ENCODE measurements around the gene BUB3. TPM values are rescaled to one million over a fixed set of nuclear protein-coding genes. Genes with fewer than 3 reads are reported as not detected.

The BUB3 gene, protein sequence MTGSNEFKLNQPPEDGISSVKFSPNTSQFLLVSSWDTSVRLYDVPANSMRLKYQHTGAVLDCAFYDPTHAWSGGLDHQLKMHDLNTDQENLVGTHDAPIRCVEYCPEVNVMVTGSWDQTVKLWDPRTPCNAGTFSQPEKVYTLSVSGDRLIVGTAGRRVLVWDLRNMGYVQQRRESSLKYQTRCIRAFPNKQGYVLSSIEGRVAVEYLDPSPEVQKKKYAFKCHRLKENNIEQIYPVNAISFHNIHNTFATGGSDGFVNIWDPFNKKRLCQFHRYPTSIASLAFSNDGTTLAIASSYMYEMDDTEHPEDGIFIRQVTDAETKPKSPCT
- total RNA-seq, result 92.3 and 93.2 TPM in 2 replicates
- long read RNA-seq, full-length matches to known transcripts, result 383 of 457 reads
- long read RNA-seq, partial matches to known transcripts, result 64 of 457 reads
- long read RNA-seq, other reads (novel, unspliced or antisense), result 10 of 457 reads

DNA sequence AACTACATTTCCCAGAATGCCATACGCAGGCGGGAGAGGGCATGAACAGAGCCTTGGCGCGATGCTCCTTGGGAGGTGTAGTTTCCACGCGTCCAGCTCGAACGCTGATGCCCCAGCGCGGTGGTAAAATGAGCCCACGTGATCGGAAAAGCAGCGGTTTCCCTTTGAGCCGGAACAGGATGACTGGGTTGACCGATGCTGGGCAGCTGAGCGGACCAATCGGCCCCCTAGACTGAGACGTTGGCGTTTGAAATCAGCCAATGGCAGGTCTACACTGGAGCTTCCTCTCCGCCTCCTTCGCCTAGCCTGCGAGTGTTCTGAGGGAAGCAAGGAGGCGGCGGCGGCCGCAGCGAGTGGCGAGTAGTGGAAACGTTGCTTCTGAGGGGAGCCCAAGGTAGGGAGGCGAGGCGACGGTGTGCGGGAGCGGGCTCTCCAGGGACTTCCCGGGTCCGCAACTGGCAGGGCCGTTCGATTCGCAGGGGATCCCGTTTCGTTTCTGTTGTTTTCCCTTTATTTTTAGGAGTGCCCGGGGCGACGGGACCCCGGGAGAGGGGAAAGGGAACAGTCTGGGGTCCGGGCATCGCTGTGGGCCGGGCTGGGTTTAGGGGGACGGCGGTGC, at the start of gene BUB3:
BUB3 (plus strand) TSS at position 311 of the 619 bp plus-strand sequence. CDS start 516 bp downstream, outside the sequence.
- peak within 1 kb of the TSS; percentile 98 for H3K27ac Mint-ChIP-seq
- peak within 1 kb of the TSS; percentile 100 for H3K4me3 Mint-ChIP-seq (ENCODE audit: low read depth)
- no peaks in the 10 kb centered on the region for H3K9me3 Mint-ChIP-seq (ENCODE audit: low read depth)
- H3K36me3 Mint-ChIP-seq (ENCODE audit: insufficient read depth), result peaks cover 13% of the 10 kb centered on the region
- TF ChIP-seq, protein P1, sequence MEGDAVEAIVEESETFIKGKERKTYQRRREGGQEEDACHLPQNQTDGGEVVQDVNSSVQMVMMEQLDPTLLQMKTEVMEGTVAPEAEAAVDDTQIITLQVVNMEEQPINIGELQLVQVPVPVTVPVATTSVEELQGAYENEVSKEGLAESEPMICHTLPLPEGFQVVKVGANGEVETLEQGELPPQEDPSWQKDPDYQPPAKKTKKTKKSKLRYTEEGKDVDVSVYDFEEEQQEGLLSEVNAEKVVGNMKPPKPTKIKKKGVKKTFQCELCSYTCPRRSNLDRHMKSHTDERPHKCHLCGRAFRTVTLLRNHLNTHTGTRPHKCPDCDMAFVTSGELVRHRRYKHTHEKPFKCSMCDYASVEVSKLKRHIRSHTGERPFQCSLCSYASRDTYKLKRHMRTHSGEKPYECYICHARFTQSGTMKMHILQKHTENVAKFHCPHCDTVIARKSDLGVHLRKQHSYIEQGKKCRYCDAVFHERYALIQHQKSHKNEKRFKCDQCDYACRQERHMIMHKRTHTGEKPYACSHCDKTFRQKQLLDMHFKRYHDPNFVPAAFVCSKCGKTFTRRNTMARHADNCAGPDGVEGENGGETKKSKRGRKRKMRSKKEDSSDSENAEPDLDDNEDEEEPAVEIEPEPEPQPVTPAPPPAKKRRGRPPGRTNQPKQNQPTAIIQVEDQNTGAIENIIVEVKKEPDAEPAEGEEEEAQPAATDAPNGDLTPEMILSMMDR (IDR thresholded peaks at IDR 0.05; ENCODE audit: unreplicated experiment), result no peak
- H3K27me3 Mint-ChIP-seq, result peaks cover 44% of the 10 kb centered on the region
- peak; percentile 92 for DNase-seq (ENCODE audit: low spot score, unreplicated experiment)
- peaks cover 19% of the 10 kb centered on the region for H3K4me1 Mint-ChIP-seq (ENCODE audit: low read depth)

DNA sequence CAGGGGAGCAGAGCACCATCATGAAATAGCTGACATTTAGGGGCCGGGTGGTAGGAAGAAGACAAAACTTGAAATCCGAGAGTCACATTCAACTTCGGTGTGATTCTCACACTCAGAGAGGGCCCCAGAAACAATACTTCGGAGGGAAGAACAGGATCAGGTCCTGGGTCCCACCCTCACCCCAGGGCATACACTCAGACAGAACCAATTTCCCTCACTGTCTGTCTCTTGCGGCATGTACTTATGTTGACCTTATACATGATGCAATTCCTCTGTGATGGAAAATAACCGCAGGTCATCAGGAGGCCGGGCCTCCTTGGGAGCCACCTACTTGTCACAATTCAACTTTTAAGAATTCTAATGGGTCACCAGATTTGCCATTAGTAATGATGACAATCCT, 44.7 kb upstream of the BUB3 start:
- Mint-ChIP-seq H3K36me3 (ENCODE audit: insufficient read depth) (no peaks in the 10 kb centered on the region), H3K27ac (no peak overlapping the region), H3K9me3 (ENCODE audit: low read depth) (no peaks in the 10 kb centered on the region), H3K27me3 (peaks cover 8% of the 10 kb centered on the region), H3K4me1 (ENCODE audit: low read depth) (peaks cover 8% of the 10 kb centered on the region), H3K4me3 (ENCODE audit: low read depth) (no peak overlapping the region)
- DNase-seq (ENCODE audit: low spot score, unreplicated experiment), result no peak
- TF ChIP-seq, protein P1 (IDR thresholded peaks at IDR 0.05; ENCODE audit: unreplicated experiment), result no peak

DNA sequence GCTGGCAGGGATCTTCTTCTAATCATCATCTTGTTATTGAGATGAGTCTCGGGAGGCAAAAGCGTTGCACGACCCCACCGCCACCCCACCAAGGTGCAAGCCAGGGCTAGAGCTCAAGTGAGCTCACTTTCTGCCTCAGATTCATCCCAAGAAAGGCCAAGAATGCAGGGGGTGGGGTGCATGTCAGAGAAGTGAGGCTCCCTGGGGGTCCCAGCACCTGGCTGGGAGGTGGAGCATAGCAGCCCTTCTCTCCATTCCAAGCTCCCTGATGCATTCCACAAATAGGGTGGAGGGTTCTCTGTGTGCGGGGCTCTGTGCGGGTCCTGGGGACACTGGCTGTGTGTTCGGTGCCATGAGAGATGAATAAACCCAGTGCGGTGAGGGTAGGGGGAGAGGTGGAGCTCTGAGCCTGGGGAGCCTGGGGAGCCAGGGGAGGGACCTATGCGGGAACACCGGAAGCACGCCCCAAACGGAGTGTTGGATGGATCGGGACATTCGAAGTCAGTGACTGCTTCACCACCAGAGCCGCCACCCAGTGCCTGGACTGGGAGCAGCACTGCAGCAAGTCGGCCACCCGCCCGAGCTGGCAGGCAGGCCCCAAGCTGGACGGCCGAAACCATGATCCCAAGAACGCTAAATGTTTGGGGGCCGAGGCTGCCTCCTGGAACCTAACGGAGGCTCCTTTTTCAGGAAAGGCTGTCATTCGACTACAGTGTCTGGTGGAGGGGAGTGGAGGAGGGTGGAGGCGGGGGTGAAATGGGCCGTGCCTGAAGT, 36.4 kb upstream of the BUB3 start:
- Mint-ChIP-seq H3K4me3 (ENCODE audit: low read depth) (no peak overlapping the region), H3K27me3 (peaks cover 48% of the 10 kb centered on the region)
- TF ChIP-seq, protein P1 (IDR thresholded peaks at IDR 0.05; ENCODE audit: unreplicated experiment), result no peak

DNA sequence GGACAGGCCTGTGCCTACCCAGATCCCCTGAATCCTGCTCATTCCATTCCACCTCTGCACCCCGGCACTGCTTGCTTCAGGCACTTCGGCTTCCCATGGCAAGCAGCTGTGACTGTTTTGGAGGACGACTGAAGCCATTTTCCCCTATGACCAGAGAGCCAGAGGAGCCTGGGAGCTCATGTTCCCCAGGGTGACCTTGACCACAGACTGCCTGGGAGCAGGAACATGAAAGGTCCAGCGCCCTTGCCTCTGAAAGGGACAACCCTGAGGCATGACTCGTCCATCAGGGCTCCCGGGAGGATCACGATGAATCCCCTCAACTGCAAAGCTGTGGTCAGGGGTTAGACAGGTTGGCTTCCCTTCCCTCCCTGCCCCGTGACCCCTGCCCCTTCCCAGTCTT, 35.1 kb upstream of the BUB3 start:
- H3K9me3 Mint-ChIP-seq (ENCODE audit: low read depth), result no peaks in the 10 kb centered on the region
- DNase-seq (ENCODE audit: low spot score, unreplicated experiment), result no peak
- no peak overlapping the region for H3K4me3 Mint-ChIP-seq (ENCODE audit: low read depth)
- no peaks in the 10 kb centered on the region for H3K36me3 Mint-ChIP-seq (ENCODE audit: insufficient read depth)
- H3K4me1 Mint-ChIP-seq (ENCODE audit: low read depth), result peaks cover 11% of the 10 kb centered on the region
- H3K27ac Mint-ChIP-seq, result no peak overlapping the region
- TF ChIP-seq, protein P1 (IDR thresholded peaks at IDR 0.05; ENCODE audit: unreplicated experiment), result no peak
- H3K27me3 Mint-ChIP-seq, result peaks cover 45% of the 10 kb centered on the region

More for the DNA sequence above, 36.4 kb upstream of the BUB3 start:
- no peak for DNase-seq (ENCODE audit: low spot score, unreplicated experiment)
- no peak overlapping the region for H3K27ac Mint-ChIP-seq
- H3K36me3 Mint-ChIP-seq (ENCODE audit: insufficient read depth), result no peaks in the 10 kb centered on the region
- peaks cover 13% of the 10 kb centered on the region for H3K4me1 Mint-ChIP-seq (ENCODE audit: low read depth)
- no peaks in the 10 kb centered on the region for H3K9me3 Mint-ChIP-seq (ENCODE audit: low read depth)

DNA sequence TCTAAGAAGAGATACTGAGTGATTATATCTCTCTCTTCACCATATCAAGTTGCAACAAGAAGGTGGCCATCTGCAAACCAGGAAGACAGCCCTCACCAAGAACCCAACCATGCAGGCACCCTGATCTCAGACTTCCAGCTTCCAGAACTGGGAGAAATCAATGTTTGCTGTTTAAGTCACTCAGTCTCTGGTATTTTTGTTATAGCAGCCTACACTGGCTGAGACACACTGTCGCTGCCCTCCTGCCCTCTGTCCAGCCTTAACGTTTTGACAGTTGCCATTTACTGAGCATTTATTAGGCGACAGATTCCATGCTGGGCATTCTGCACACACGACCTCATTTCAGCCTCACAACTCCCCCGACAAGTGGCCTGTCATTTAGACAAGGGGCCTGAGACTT, 28.0 kb upstream of the BUB3 start:
- Mint-ChIP-seq H3K4me3 (ENCODE audit: low read depth) (no peak overlapping the region), H3K36me3 (ENCODE audit: insufficient read depth) (no peaks in the 10 kb centered on the region), H3K4me1 (ENCODE audit: low read depth) (peaks cover 5% of the 10 kb centered on the region), H3K27me3 (peaks cover 67% of the 10 kb centered on the region), H3K27ac (no peak overlapping the region), H3K9me3 (ENCODE audit: low read depth) (no peaks in the 10 kb centered on the region)
- TF ChIP-seq, protein P1 (IDR thresholded peaks at IDR 0.05; ENCODE audit: unreplicated experiment), result no peak
- DNase-seq (ENCODE audit: low spot score, unreplicated experiment), result no peak

Data from progenitor cell of endocrine pancreas (in vitro differentiated cells).